22Rv1 (cell line): ENCODE measurements around the gene KIFC3.
A peak's percentile ranks its signal among the peaks of the same experiment; 100 is the strongest.

ENCODE experiments used
- H3K27ac ChIP-seq: fragments of 450-650 bp; 2 replicates; pipeline ENCODE4 v1.5.1; 2017
- ZFX ChIP-seq: fragments of 450-650 bp; IDR thresholded peaks from 2 replicates; pipeline ENCODE4 v1.6.1; 2017; ENCODE audit warnings: antibody characterized with exemption, borderline replicate concordance
- TF ChIP-seq, protein P1 (sequence below): fragments of 450-650 bp; IDR thresholded peaks from 2 replicates; pipeline ENCODE4 v1.5.1; 2017; ENCODE audit warnings: mild to moderate bottlenecking

Gene KIFC3

GRCh38 chr16:57757326-57757786 lies 44.9 kb downstream of the KIFC3 start:
- TF ChIP-seq ZFX = no peak
- TF ChIP-seq, protein P1, sequence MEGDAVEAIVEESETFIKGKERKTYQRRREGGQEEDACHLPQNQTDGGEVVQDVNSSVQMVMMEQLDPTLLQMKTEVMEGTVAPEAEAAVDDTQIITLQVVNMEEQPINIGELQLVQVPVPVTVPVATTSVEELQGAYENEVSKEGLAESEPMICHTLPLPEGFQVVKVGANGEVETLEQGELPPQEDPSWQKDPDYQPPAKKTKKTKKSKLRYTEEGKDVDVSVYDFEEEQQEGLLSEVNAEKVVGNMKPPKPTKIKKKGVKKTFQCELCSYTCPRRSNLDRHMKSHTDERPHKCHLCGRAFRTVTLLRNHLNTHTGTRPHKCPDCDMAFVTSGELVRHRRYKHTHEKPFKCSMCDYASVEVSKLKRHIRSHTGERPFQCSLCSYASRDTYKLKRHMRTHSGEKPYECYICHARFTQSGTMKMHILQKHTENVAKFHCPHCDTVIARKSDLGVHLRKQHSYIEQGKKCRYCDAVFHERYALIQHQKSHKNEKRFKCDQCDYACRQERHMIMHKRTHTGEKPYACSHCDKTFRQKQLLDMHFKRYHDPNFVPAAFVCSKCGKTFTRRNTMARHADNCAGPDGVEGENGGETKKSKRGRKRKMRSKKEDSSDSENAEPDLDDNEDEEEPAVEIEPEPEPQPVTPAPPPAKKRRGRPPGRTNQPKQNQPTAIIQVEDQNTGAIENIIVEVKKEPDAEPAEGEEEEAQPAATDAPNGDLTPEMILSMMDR = peak; percentile 99
- H3K27ac ChIP-seq = no peak overlapping the region

GRCh38 chr16:57756424-57757325 lies 45.6 kb downstream of the KIFC3 start:
- TF ChIP-seq ZFX = no peak
- TF ChIP-seq, protein P1 = no peak
- H3K27ac ChIP-seq = no peak overlapping the region

GRCh38 chr16:57755726-57756423 lies 46.4 kb downstream of the KIFC3 start:
- TF ChIP-seq ZFX = no peak
- TF ChIP-seq, protein P1 = no peak
- no peak overlapping the region for H3K27ac ChIP-seq

- H3K27ac ChIP-seq = no peak overlapping the region
- TF ChIP-seq, protein P1 = no peak
- TF ChIP-seq ZFX = no peak
These were observed 47.1 kb downstream of the KIFC3 start for GRCh38 chr16:57755061-57755684.

DNA sequence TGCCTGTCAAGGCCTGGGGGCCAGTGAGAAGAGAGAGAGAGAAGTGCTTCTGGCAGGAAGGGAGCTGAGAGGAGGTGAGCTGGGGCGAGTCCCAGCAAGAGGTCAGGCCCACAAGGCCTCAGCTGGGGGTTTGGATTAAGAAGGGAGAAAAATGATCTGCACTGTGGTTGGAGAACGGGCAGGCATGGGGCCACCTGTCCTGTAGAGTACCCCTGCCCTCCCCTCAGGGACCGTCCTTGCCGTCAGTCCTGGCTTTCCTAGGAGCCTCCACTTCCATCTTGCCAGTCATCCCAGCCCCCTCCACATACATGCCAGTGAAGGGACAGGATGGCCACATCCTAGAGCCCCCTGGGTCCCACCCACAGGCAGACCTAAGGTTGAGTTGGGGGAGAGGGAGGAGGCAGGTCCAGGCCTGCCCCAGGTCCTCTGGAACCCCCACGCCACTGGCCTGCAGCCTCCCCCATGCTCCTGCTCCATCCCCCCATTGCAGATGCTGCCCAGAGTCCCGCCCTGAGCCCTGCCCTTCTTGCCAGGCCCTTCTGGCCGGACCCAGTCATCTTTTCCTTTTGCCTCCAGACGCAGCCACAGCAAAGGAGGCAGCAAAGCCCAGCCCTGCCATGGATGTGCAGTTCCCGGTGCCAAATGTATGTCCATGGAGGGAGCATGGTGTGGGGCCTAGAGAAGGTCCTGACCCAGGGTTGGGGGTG lies 47.8 kb downstream of the KIFC3 start:
- TF ChIP-seq, protein P1 = no peak
- no peak for TF ChIP-seq ZFX
- no peak overlapping the region for H3K27ac ChIP-seq

DNA sequence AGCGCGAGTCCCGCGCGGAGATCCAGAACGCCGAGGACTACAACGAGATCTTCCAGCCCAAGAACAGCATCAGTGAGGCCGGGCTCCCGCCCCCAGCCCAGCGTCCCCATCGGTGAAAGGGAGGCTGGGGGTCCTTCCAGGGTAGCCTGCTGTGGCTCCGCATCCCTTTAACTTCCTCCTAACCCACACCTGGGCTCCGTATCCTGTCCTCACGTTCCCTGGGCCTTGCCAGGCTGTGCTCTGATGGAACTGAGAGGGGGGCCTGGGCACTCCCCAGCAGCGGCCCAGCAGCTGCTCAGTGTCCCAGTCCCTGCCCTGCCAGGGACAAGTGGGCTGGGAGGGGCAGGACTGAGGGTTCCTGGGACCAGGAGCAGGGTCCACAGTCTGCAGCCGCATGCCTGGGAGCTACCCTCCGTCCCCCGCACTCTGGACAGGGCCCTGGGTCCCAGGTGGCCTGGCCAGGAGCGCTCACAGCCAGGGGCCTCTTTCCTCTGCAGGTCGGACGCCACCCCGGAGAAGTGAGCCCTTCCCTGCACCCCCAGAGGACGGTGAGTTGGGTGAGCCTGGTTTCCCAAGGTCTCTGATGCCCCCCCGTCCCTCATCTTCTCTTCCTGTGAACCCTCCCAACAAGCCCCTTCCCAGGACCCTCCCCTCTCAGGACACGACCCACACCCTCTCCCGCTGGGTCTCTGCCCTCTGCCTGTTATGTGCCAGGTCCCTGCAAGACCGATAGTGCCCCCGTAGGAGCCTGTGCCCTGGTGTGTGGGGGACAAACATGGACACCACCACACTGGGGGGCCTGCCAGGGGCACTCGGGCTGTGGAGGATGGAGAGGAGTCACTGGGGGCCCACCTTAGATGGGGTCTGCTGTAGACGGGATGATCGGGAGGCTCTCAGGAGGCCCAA lies 48.6 kb downstream of the KIFC3 start:
- TF ChIP-seq, protein P1 = no peak
- no peak for TF ChIP-seq ZFX
- no peak overlapping the region for H3K27ac ChIP-seq
